Left ventricle myocardium inferior (tissue), 1 donor: ENCODE data around the gene TOX4. TPM values are rescaled to one million over a fixed set of nuclear protein-coding genes. Genes with fewer than 3 reads are reported as not detected.

ENCODE experiments used
- DNase-seq: peaks from one replicate; pipeline ENCODE4 v3.0.0-alpha.2; 2020
- H3K27ac ChIP-seq: fragments of 200-600 bp; replicated peaks from 2 replicates; pipeline ENCODE4 v1.8.0; 2021
- H3K27me3 ChIP-seq: fragments of 200-600 bp; 2 replicates; pipeline ENCODE4 v1.8.0; 2021; ENCODE audit warnings: low read depth
- H3K36me3 ChIP-seq: fragments of 200-600 bp; 2 replicates; pipeline ENCODE4 v1.8.0; 2021
- H3K4me1 ChIP-seq: fragments of 200-600 bp; 2 replicates; pipeline ENCODE4 v1.8.0; 2021
- H3K4me3 ChIP-seq: fragments of 200-600 bp; 2 replicates; pipeline ENCODE4 v1.8.0; 2021; ENCODE audit warnings: mild to moderate bottlenecking, moderate library complexity
- H3K9me3 ChIP-seq: fragments of 200-600 bp; replicated peaks from 2 replicates; pipeline ENCODE4 v1.8.0; 2021
- CTCF ChIP-seq: fragments of 200-600 bp; IDR thresholded peaks from 2 replicates; pipeline ENCODE4 v1.8.0; 2021; ENCODE audit warnings: antibody characterized with exemption, mild to moderate bottlenecking, borderline replicate concordance
- intact Hi-C: fragments of 100-400 bp; cut with micrococcal nuclease; formaldehyde crosslinking; loops from one replicate; pipeline ENCODE4 v1.11.0; 2022
- total RNA-seq: library from RNA; stranded (reverse); fragmentation: NEBNext Ultra II Directional; extraction: Animal tissue kit (Norgen Biotek cat#: 25700); gene quantifications from one replicate; pipeline ENCODE4 v1.2.1, GENCODE V29; 2021
- donor health status: DM: no; HTN: yes; CAD: no; lungs with severe emphysema.

Gene TOX4
- total RNA-seq, 1 donor from 2014 or later: 84.8 TPM

DNA sequence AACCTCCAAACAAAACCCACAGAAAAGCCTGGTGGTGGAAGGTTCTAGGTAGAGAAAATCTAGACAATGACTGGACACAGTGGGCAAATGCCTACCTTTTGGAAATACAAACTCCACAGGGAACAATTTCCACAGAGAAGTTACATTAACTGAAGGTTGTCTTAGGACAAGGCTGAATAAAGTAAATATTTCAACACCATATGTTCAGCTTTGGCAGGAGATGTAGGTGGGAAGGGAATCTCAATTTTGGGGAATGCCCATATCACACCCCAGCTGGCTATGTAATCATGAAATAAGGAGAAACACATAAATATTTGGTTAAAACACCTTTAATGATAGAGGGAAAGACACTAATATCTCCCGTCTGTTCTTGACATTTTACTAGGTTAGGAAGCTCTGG, 43.8 kb downstream of the TOX4 start:
- H3K27me3 ChIP-seq: no peaks in the 10 kb centered on the region
- H3K36me3 ChIP-seq: no peaks in the 10 kb centered on the region
- H3K9me3 ChIP-seq: no peaks in the 10 kb centered on the region
- intact Hi-C loops: no loop called here
- peaks cover under 1% of the 10 kb centered on the region for H3K4me1 ChIP-seq
- no peak for DNase-seq
- TF ChIP-seq CTCF: no peak
- H3K4me3 ChIP-seq: no peak overlapping the region
- H3K27ac ChIP-seq: no peak overlapping the region

DNA sequence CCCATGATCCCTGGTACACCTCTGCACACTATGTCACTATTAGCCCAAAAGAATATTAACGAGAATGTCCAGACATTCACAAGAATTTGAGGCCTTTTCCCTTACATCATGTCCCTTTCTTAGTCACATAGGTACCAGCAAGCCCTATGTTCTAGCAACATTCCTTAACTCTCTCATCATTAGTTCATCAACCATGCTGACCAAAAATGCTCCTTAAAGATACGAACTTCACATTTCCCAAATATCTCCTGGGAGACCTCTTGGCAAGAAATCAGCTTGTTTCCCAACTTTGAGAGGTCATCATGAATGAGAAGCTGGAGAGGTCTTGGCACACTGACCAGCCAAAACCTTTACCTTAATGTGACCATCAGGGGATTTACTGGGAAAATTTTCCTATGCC, 44.5 kb downstream of the TOX4 start:
- no peak for TF ChIP-seq CTCF
- intact Hi-C loops: no loop called here
- no peak overlapping the region for H3K27ac ChIP-seq
- H3K36me3 ChIP-seq: no peaks in the 10 kb centered on the region
- H3K4me1 ChIP-seq: peaks cover 6% of the 10 kb centered on the region
- H3K9me3 ChIP-seq: no peaks in the 10 kb centered on the region
- no peak overlapping the region for H3K4me3 ChIP-seq
- DNase-seq: no peak
- no peaks in the 10 kb centered on the region for H3K27me3 ChIP-seq

- TF ChIP-seq CTCF: no peak
- intact Hi-C loops: no loop called here
- Histone ChIP-seq H3K4me3 (no peak overlapping the region), H3K9me3 (no peaks in the 10 kb centered on the region), H3K27me3 (no peaks in the 10 kb centered on the region), H3K36me3 (no peaks in the 10 kb centered on the region), H3K4me1 (peaks cover 13% of the 10 kb centered on the region), H3K27ac (no peak overlapping the region)
- no peak for DNase-seq
These were observed 46.2 kb downstream of the TOX4 start for GRCh38 chr14:21523203-21523602.

DNA sequence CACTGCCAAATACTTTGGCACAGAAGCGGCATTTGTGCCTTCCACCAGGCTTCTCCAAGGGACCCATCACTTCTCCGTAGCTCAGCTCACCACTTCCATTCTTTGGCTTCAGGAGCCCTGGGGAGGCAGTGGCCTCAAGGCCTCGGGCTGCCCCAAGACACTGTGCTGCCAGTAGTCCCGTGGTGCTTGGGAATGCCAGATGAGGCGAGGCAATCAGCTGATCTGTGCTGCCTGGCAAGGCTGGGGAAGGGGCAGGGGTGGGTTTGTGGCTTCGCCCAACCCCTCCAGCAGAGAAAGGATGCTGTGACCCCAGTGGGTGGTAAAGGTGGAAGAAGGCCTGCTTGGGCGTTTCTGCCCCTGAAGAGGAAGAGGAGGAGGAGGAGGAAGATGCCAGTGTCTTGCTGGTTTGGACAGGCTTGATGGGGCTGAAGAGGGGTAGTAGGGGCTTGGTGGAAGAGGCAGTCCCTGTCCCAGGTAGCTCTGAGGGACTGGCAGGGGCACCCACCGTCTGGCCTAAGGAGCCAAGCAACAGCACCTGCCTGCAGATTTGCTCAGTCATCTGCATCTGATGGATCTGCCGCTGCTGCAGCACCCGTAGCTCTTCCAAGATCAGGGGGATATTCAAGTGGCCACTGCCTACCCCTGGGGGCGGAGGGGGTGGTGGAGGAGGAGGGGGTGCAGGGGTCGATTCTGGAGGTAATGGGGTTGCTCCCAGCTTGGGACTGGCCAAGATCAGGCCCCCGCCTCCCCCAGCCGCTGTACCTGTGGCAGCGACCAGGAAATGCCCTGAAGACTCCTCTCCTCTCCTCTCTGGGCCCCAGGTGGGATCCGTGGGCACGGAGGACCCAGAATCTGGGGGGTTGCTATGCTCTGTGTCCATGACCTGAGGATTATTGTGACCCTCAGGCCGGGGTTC, 47.8 kb downstream of the TOX4 start:
- no peaks in the 10 kb centered on the region for H3K27me3 ChIP-seq
- H3K27ac ChIP-seq: peak overlapping the region; percentile 36
- H3K9me3 ChIP-seq: no peaks in the 10 kb centered on the region
- intact Hi-C loops: no loop called here
- peaks cover 13% of the 10 kb centered on the region for H3K4me1 ChIP-seq
- peak overlapping the region; percentile 74 for H3K4me3 ChIP-seq
- no peaks in the 10 kb centered on the region for H3K36me3 ChIP-seq
- no peak for TF ChIP-seq CTCF
- DNase-seq: no peak

- Histone ChIP-seq H3K9me3 (no peaks in the 10 kb centered on the region), H3K4me3 (peak overlapping the region; percentile 74), H3K27ac (peak overlapping the region; percentile 36), H3K36me3 (no peaks in the 10 kb centered on the region), H3K4me1 (peaks cover 13% of the 10 kb centered on the region), H3K27me3 (no peaks in the 10 kb centered on the region)
- no peak for DNase-seq
- intact Hi-C loops: no loop called here
- no peak for TF ChIP-seq CTCF
These were observed 48.6 kb downstream of the TOX4 start for GRCh38 chr14:21525571-21525961.
